HG02938 (cell line): ENCODE measurements around the gene SYT4.

Experiments used
- ATAC-seq: cut with Tn5 transposase; IDR thresholded peaks from one replicate; pipeline ENCODE4 v1.9.1; 2021; ENCODE audit warnings: mild to moderate bottlenecking, moderate library complexity; ENCODE audit not compliant: unreplicated experiment

SYT4 gene

GRCh38 chr18:43220691-43221090 is 56.6 kb downstream of the SYT4 start:
- ATAC-seq = no peak
